NCI-H128 (cell line): ENCODE results near the gene EXOC7.
A peak's percentile ranks its signal among the peaks of the same experiment; 100 is the strongest.
"Not testable (repeated sequence)": the region's sequence is repeated elsewhere in the genome, so short reads cannot be mapped to it uniquely, and the experiment has no call there.

ENCODE experiments used
- DNase-seq: peaks from one replicate; lab custom pipeline; 2025; ENCODE audit not compliant: unreplicated experiment; lab: John Stamatoyannopoulos, UW

The EXOC7 gene

GRCh38 chr17:76075364-76076145, 28.0 kb downstream of the EXOC7 start:
- DNase-seq, result no peak

- DNase-seq, result no peak
Measured at GRCh38 chr17:76074390-76075363, 28.9 kb downstream of the EXOC7 start, which contains the start of gene GALR2. TSS of gene GALR2 (plus strand) at chr17:76074781. CDS start at chr17:76074884, 103 bp downstream.

DNA sequence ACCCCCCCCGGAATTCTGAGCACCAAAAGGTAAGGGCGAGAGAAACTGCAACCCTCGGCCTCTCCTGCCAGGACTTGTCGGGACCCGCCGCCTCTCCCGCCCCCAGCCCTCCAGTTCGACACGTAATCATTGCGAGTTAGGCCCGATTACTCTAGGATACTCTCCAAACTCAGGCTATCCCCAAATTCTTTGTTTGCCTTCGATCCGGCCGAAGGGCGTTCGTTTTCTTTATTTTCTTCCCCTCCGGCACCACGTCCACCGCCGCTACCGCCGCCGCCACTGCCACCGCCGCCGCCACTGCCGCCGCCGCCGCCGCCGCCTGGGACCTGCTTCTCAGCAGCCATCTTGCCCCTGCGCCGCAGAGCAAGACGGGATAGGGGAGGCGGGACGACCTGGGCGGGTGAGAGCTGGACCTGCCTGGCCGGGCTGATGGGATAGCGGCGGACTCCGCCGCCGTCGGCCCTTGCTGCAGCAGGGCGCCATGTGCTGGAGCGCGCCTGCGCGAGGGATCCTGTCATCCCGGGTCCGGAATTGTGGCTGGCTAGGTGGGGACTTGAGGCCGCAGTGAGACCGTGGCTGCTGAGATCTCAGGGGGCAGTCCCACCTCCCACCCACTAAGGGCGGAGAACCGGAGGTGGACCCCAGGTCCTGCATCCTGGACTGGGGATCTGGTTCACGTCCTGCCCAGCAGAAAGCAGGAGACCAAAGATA, 31.3 kb downstream of the EXOC7 start, which contains the start of gene SRP68:
TSS of gene SRP68 (minus strand) at position 370 of the 711 bp plus-strand sequence. CDS start at position 344, 26 bp downstream.
- DNase-seq, result peak; percentile 55

DNA sequence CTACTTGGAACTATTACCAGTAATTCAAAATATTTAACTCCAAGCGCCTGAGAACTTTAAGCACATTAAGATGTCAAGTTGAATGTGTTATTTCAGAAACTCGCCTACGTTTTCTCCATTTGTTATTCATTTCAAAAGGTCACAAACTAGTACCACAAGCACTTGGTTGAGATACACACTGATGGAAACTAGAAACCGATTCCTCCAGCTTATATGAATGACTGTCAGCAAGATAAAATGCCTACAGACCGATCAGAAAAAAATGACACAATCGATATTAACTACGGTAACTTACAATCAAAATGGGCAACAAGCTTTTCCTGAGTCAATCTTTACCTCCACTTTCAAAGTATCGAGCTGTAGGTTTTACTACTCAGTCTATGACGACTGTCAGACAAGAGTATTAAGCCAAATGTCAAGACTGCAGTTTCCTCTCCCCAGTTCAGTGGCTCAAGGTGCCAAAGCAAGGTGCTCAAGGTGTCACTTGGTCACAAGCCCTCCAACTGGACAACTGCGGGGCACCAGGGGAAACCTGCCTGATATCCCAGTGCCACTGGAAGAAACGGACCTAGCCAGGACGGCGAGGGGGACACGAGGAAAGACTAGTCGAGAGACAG, 31.9 kb downstream of the EXOC7 start:
- DNase-seq, result no peak

DNA sequence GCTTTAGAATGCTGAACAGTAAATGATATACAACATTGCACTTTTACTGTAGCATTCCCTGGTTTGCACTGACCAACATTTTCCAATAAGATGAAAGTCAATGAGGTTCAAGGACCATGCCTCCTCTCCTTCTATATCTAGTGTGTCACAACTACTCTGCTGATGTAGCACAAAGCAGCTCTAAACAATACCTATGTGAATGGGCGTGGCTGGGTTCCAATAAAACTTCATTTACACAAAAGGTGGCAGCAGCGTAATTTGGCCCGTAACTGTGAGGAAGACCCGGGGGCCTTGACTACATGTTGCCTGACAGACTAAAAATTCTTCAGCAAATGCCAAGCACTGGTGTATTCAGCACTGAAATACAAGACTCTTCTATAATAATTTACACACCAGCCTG, 37.8 kb downstream of the EXOC7 start:
- no peak for DNase-seq

- no peak for DNase-seq
Measured at GRCh38 chr17:76063875-76064546, 39.6 kb downstream of the EXOC7 start.

- DNase-seq, result not testable (repeated sequence)
Measured at GRCh38 chr17:76058264-76058663, 45.3 kb downstream of the EXOC7 start.

- no peak for DNase-seq
Measured at GRCh38 chr17:76056882-76057281, 46.7 kb downstream of the EXOC7 start.

DNA sequence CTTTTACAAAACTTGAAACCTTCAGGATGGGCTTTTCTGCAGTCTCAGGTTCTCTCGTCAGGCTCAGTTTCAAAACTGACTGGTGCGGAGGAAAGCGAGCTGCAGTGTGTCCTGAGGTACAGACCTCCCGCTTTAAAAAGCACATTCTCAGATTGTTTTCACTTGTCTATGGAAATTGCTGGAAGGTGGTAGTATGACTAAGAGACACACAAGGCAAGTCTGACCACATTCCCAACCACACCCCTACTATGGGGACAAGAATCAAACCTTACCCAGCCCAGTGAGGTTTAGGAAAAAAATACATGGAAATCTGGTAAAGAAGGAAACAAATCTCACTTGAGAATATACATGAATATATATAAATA, 49.5 kb downstream of the EXOC7 start:
- DNase-seq, result no peak

DNA sequence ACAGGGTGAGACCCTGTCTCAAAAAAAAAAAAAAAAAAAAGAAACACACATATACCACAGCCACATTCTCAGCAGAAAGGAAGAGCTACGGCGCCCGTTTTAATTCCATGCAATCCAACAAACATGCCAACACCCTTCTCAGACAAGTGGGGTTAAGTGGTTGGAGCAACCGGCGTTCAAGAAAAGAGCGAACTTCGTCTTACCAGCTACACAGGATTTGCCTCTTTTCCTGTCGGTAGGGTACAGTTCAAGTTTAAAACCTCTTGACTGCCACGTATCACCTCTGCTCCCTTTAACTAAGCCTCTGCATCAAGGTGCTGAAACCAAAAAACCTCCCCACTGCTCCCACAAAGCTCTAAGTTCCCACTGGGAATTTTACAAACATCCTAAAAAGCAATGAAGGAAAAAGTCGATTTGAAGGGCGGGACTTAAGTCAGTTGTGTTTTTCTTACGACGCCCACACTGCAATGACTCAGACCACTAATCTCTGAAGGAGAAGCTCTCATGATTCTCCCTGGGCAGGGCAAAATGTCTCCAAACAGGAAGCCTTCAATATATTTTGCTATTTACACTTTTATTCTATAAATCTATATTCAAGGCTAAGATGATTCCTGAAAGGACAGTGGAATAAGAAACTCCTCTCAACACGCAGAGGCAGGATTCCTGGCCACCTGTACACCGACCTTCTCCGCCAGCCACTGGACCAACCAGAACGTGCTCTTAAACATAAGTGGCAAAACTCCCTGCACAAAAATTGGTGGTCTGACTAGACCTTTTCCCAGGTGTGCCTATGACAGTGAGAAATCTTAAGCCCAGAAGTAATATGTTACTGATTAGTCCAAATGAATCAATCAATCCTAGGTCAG, 50.1 kb downstream of the EXOC7 start:
- DNase-seq, result no peak

GRCh38 chr17:76051561-76051960, 52.0 kb downstream of the EXOC7 start:
- no peak for DNase-seq

DNA sequence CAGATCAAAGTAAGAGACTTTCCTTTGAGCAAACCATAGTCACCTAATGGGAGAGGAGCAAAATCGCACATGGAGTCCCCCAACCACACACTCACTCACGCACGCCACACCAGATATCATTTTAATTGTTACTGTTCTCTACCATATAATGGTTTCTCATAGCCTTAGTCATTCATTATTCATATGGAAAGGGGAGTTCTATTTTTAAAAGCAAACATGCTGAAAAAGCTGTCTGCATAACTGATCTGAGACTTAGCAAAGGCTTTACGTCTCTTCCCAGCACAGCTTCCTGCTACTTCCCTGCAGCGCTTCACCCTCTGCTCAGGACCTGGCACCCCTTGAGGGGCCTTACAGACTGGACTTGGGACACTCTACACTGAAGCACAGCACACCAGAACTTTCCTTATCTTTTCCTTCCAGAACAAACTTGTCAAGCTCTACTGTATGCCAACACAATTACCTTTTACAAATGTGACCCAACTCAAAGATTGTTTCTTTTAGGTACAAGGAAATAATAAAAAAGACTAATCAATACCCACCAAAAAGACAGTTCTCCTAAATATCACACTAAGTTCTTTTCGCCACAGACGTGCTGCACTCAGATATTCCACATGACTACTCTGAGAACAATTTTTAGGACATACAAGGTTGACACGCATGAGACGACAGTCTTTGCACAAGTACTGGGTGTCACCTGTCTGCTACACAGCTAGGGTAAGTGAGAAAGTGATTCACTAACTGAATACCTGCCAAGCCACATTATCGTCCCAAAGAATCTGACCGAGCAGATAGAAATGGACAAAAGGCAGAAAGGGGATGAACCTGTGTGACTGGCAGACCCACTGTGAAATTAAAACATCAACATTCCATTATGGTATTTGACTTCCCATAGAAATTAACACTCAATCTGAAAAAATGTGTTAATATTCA, 52.8 kb downstream of the EXOC7 start:
- no peak for DNase-seq

GRCh38 chr17:76049836-76050537, 53.6 kb downstream of the EXOC7 start:
- no peak for DNase-seq

DNA sequence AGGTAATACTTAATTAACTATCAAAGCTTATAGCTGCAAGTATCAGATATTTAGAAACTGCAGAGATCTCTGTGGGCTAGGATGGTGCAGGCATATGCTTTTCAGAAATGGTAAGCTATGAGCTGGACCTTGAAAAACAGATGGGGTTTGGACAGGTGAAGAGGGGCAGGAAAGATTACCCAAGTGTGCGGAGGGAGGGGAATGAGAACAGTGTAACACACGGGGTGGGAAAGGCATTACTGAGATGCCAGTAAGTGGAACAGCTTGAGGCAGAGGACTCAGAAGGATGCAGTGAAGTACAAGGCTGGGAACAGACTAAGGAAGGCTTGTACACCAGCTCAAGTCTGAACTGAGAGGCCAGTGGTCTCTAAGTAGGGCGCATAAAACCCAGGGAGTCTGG, 54.3 kb downstream of the EXOC7 start:
- DNase-seq, result no peak

GRCh38 chr17:76048711-76049110, 54.9 kb downstream of the EXOC7 start:
- DNase-seq, result no peak

DNA sequence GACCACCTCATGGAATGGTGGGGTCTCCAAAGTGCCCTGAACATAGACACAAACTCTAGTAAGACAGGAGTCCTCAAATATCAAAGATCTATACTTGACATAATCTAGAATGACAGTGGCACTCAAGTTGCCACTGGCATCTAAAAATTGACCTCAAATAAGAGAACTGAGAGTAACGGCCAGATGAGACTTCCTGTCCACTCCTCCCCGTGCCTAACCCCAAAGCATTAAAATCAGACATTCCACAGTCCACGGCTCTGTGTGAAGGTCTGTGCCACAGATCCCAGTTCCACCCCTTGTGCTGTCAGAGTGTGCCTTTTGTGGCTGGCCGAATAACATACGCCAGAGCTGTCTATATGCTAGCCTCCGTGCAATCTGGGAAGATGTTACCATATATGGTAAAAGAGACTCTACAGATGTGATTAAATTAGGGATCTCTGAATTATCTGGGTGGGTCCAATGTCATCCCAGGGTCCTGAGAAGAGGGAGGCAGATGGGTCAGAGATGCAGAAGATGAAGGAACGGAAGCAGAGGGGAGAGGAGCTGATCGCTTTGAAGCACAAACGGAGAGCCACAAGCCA, 55.5 kb downstream of the EXOC7 start:
- no peak for DNase-seq

DNA sequence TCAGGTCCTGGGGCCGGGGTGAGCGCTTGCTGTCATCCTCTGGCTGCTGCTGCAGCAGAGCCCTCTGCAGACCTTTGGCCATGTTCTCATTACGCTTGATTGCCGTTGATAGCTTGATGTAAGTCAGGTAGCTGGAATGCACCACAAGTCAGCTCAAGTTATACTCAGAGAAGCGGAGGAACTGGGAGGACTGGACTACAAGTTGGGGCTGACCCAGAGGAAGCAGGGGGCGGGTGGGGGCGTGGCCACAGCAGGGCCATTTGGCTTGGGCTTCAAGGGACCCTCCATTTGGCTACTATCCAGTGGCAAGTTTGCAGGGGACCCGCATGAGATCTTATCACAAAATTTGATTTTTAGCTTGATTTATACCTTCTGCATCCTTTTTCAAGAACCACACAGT, 57.5 kb downstream of the EXOC7 start:
- DNase-seq, result no peak
